ENCODE measurements around the gene NOS1AP. TPM values are rescaled to one million over a fixed set of nuclear protein-coding genes. Genes with fewer than 3 reads are reported as not detected.

NOS1AP gene
- total and polyA plus RNA-seq, 3 experiments from 2014 or later, result 0.07 TPM; not detected in 2

DNA sequence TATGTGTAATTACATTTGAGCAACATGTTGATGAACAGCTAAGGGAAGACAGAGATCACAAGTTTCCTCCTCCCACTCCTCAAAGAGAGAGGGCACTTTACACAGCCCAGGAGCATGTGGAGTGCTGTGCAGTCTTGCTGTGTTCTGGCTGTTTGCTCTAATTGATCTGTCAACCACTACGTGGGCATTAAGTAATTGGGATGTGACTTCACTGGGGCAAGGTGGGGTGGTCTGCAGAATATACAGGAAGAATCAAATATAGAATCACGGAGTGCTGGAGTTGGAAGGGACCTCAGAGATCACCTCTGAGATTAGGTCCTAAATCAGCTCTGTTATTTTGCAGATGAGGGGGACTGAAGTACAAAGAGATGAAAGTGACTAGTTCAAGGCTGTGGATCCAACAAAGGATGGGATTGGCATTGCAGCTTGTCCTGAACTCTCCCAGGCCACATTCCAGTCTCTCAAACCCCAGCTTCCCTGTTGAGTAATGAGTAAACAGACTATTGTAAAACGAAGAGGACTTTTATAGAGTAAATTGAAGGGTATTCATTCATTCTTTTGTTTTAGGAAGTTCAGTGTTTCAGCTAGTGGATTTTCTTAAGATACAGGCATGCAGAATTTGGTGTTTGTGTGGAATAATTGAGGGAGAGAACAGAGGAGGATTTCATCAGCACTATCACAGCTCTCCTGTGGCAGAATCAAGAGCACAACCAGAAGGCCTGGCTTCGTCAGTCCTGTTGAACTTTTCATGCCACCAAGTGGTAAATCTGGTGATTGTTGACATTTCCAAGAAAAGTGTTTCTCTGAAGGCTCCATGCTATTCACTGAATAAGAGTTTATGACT, 22.4 kb downstream of the NOS1AP start:
- Histone ChIP-seq H3K27ac (ENCODE audit: low read depth, low read length) (no peak overlapping the region), H3K4me3 (ENCODE audit: low read length) (no peak overlapping the region), H3K9me3 (ENCODE audit: low read length) (no peaks in the 10 kb centered on the region), H3K4me1 (ENCODE audit: insufficient read depth, low read length) (no peaks in the 10 kb centered on the region), H3K36me3 (ENCODE audit: insufficient read depth, low read length) (no peaks in the 10 kb centered on the region), H3K27me3 (ENCODE audit: insufficient read depth, low read length, poor library complexity, severe bottlenecking) (no peaks in the 10 kb centered on the region)
- no peak overlapping the region for H3K4me3 Mint-ChIP-seq
- ChIA-PET CTCF (no interaction called here), POLR2A (no interaction called here)
- H3K36me3 Mint-ChIP-seq, result no peaks in the 10 kb centered on the region
- H3K9me3 Mint-ChIP-seq, result peaks cover 0 to 3% (median 0%) of the 10 kb centered on the region in 5 donors
- H3K27me3 Mint-ChIP-seq, result peaks cover 14 to 41% of the 10 kb centered on the region in 2 donors
- no peaks in the 10 kb centered on the region for H3K4me1 Mint-ChIP-seq
- H3K27ac Mint-ChIP-seq, result peak overlapping the region in 1 of 8 donors; percentile 79
- no peak for DNase-seq

DNA sequence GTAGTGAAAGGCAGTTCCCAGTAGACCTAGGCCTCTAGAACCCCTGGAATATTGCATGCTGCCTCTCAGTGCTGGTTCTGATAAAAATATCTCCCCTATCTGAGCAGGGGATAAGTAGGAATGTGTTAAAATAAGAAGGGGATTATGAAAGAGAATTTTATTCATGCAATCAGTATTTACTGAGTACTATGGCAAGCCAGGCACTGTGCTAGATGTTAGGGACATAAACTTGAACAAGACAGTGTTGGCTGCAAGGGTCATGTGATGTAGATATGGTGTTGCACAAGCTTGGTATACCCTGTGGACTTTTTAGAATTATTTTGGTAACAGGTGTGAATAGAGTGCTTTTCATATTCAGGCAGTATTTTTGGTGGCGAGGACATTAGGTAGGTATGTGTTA, 23.6 kb downstream of the NOS1AP start:
- H3K4me1 Mint-ChIP-seq, result no peaks in the 10 kb centered on the region
- no peak for DNase-seq
- no peak overlapping the region for H3K4me3 ChIP-seq (ENCODE audit: low read length)
- no peaks in the 10 kb centered on the region for H3K27me3 ChIP-seq (ENCODE audit: insufficient read depth, low read length, poor library complexity, severe bottlenecking)
- POLR2A ChIA-PET, result no interaction called here
- H3K4me1 ChIP-seq (ENCODE audit: insufficient read depth, low read length), result no peaks in the 10 kb centered on the region
- peaks cover 0 to 3% (median 0%) of the 10 kb centered on the region in 5 donors for H3K9me3 Mint-ChIP-seq
- peaks cover 11 to 35% of the 10 kb centered on the region in 2 donors for H3K27me3 Mint-ChIP-seq
- H3K36me3 Mint-ChIP-seq, result no peaks in the 10 kb centered on the region
- H3K27ac ChIP-seq (ENCODE audit: low read depth, low read length), result no peak overlapping the region
- no peaks in the 10 kb centered on the region for H3K9me3 ChIP-seq (ENCODE audit: low read length)
- CTCF ChIA-PET, result no interaction called here
- no peak overlapping the region for H3K4me3 Mint-ChIP-seq
- H3K36me3 ChIP-seq (ENCODE audit: insufficient read depth, low read length), result no peaks in the 10 kb centered on the region
- no peak overlapping the region for H3K27ac Mint-ChIP-seq

DNA sequence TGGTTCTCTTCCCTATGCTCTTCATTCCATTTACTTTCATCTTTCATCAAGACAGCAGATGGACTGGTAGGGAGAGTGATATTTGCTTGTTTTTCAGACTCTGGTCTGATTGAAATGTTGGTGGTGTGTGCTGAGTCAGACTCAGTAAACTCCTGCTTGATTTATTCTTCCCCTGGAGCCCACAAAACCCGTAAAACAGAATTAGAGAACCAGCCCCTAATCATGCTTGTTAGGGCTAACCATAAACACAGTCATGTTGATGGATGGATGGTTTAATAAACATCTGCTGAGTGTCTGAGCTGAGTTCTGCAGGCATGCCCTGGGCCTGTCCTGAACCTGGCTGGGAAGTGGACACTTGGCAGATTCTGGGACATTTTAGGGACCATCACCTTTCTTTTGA, 24.8 kb downstream of the NOS1AP start:
- Mint-ChIP-seq H3K4me1 (no peaks in the 10 kb centered on the region), H3K4me3 (no peak overlapping the region), H3K9me3 (peaks cover 0 to 3% (median 0%) of the 10 kb centered on the region in 5 donors), H3K27ac (no peak overlapping the region), H3K27me3 (peaks cover 9 to 36% of the 10 kb centered on the region in 2 donors), H3K36me3 (no peaks in the 10 kb centered on the region)
- no peak for DNase-seq
- Histone ChIP-seq H3K27me3 (ENCODE audit: insufficient read depth, low read length, poor library complexity, severe bottlenecking) (no peaks in the 10 kb centered on the region), H3K4me1 (ENCODE audit: insufficient read depth, low read length) (no peaks in the 10 kb centered on the region), H3K9me3 (ENCODE audit: low read length) (no peaks in the 10 kb centered on the region), H3K4me3 (ENCODE audit: low read length) (no peak overlapping the region), H3K36me3 (ENCODE audit: insufficient read depth, low read length) (no peaks in the 10 kb centered on the region), H3K27ac (ENCODE audit: low read depth, low read length) (no peak overlapping the region)
- ChIA-PET POLR2A (no interaction called here), CTCF (no interaction called here)

DNA sequence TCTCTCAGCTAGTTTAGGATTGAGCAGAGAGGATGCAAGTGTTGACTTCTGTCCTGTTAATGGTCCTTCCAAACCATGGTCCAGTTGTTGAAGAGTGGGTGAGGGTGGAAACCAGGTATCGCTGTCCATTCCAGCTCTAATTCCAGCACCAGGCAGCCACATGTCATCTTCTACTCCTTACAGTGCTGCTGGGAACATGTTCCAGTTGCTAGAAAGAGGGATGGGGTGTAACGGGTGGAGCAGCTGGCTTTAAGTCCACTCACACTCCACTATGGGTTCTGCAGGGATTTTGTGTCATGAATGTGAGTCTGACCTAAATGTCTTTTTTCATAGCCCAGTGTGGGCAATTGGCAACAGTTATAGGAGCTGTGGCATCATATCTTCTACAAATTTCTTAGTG, 25.2 kb downstream of the NOS1AP start:
- no peak overlapping the region for H3K27ac Mint-ChIP-seq
- ChIA-PET CTCF (no interaction called here), POLR2A (no interaction called here)
- H3K27me3 Mint-ChIP-seq, result peaks cover 9 to 32% of the 10 kb centered on the region in 2 donors
- no peaks in the 10 kb centered on the region for H3K36me3 Mint-ChIP-seq
- no peaks in the 10 kb centered on the region for H3K4me1 Mint-ChIP-seq
- Histone ChIP-seq H3K27ac (ENCODE audit: low read depth, low read length) (no peak overlapping the region), H3K4me1 (ENCODE audit: insufficient read depth, low read length) (no peaks in the 10 kb centered on the region), H3K9me3 (ENCODE audit: low read length) (no peaks in the 10 kb centered on the region), H3K4me3 (ENCODE audit: low read length) (no peak overlapping the region), H3K36me3 (ENCODE audit: insufficient read depth, low read length) (no peaks in the 10 kb centered on the region), H3K27me3 (ENCODE audit: insufficient read depth, low read length, poor library complexity, severe bottlenecking) (no peaks in the 10 kb centered on the region)
- H3K9me3 Mint-ChIP-seq, result no peaks in the 10 kb centered on the region
- no peak for DNase-seq
- no peak overlapping the region for H3K4me3 Mint-ChIP-seq

DNA sequence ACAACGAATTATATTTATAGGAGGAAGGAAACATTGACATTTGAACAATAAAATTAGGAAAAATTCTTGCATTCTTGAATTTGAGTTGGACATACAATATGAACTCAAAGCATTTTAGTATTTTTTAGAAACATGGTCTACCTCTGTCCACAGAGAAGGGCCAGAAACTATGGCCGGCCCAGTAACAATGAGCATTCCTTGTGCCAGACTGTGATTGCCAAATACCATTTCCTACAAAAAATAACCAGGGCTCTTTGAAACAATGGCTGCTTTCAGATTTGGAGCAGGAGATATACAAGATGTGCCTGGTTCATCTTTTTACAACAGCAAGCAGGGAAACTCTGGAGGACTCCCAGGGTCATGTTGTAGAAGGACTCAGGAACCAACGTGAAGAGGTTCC, 38.4 kb downstream of the NOS1AP start:
- CTCF ChIA-PET, result no interaction called here
- Histone ChIP-seq H3K9me3 (ENCODE audit: low read length) (no peaks in the 10 kb centered on the region), H3K36me3 (ENCODE audit: insufficient read depth, low read length) (no peaks in the 10 kb centered on the region), H3K27me3 (ENCODE audit: insufficient read depth, low read length, poor library complexity, severe bottlenecking) (no peaks in the 10 kb centered on the region), H3K4me1 (ENCODE audit: insufficient read depth, low read length) (no peaks in the 10 kb centered on the region), H3K27ac (ENCODE audit: low read depth, low read length) (no peak overlapping the region), H3K4me3 (ENCODE audit: low read length) (no peak overlapping the region)
- peaks cover 22 to 64% of the 10 kb centered on the region in 2 donors for H3K27me3 Mint-ChIP-seq
- H3K4me1 Mint-ChIP-seq, result no peaks in the 10 kb centered on the region
- H3K4me3 Mint-ChIP-seq, result no peak overlapping the region
- H3K36me3 Mint-ChIP-seq, result no peaks in the 10 kb centered on the region
- DNase-seq, result no peak
- POLR2A ChIA-PET, result no interaction called here
- peaks cover 4 to 13% (median 8%) of the 10 kb centered on the region in 5 donors for H3K9me3 Mint-ChIP-seq
- H3K27ac Mint-ChIP-seq, result no peak overlapping the region

DNA sequence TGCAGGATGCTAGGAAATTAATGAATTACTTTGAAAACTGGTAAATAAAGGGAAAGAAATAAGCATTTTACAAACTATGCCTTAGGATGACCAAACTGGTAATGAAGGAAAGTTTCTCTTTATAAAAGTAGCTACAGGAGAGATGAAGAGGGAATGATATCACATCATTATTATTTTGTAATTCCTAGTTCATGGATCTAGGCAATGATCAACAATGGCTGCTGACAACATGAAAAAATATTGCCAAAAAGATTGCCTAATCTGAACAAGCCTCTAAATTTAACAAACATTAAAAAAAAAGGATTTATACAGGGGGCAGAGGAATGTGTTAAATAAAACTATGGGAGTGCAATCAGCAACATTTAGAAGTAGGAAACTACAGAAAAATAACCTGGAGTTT, 38.9 kb downstream of the NOS1AP start:
- peaks cover 21 to 63% of the 10 kb centered on the region in 2 donors for H3K27me3 Mint-ChIP-seq
- Histone ChIP-seq H3K27me3 (ENCODE audit: insufficient read depth, low read length, poor library complexity, severe bottlenecking) (no peaks in the 10 kb centered on the region), H3K27ac (ENCODE audit: low read depth, low read length) (no peak overlapping the region), H3K4me3 (ENCODE audit: low read length) (no peak overlapping the region), H3K9me3 (ENCODE audit: low read length) (no peaks in the 10 kb centered on the region), H3K4me1 (ENCODE audit: insufficient read depth, low read length) (no peaks in the 10 kb centered on the region), H3K36me3 (ENCODE audit: insufficient read depth, low read length) (no peaks in the 10 kb centered on the region)
- H3K9me3 Mint-ChIP-seq, result peaks cover 4 to 13% (median 8%) of the 10 kb centered on the region in 5 donors
- no peak for DNase-seq
- peaks cover 2 to 3% (median 2%) of the 10 kb centered on the region in 3 donors for H3K4me1 Mint-ChIP-seq
- no peaks in the 10 kb centered on the region for H3K36me3 Mint-ChIP-seq
- ChIA-PET CTCF (no interaction called here), POLR2A (no interaction called here)
- H3K27ac Mint-ChIP-seq, result no peak overlapping the region
- no peak overlapping the region for H3K4me3 Mint-ChIP-seq

DNA sequence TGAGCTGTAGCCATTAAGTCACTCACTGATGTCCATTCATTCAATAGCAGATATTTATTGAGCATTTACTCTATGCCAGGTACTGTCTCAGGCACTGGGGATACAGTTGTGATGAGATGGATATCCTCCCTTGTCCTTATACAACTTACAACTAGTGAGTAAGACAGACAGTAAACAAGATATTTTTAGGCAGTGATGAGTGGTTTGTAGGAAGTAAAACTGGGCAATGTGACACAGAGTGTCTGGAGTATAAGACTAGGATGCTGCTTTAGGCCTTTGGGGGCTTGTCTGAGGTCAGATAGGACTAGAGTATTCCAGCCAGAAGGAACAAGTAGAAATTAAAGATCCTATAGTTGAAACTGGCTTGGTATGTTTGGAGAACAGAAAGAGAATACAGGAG, 41.4 kb downstream of the NOS1AP start:
- peaks cover 0 to 13% (median 3%) of the 10 kb centered on the region in 5 donors for H3K9me3 Mint-ChIP-seq
- DNase-seq, result no peak

DNA sequence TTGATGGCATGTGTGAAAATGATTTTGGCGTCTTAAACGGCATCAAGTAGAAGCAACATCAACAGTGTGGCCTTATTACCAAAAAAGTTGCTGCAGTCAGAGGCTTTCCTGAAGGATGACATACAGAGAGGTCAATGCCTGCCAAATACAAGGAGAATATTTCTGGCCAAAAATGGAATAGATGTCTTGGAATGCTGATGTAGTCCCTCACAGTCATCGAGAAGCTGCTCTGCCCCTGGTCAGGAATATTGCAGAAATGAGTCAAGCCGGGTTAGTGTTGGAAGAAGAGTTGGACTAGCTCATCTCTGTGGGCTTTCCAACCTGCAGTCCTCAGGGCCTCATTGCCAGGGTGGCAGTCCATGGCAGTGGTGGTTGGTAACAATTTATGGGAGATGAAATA, 42.1 kb downstream of the NOS1AP start:
- DNase-seq, result no peak
- Mint-ChIP-seq H3K4me1 (peaks cover 2 to 9% (median 8%) of the 10 kb centered on the region in 3 donors), H3K4me3 (no peak overlapping the region), H3K9me3 (peaks cover 0 to 13% (median 0%) of the 10 kb centered on the region in 5 donors), H3K36me3 (no peaks in the 10 kb centered on the region), H3K27me3 (peaks cover 12 to 51% of the 10 kb centered on the region in 2 donors), H3K27ac (no peak overlapping the region)
- Histone ChIP-seq H3K4me3 (ENCODE audit: low read length) (no peak overlapping the region), H3K27me3 (ENCODE audit: insufficient read depth, low read length, poor library complexity, severe bottlenecking) (no peaks in the 10 kb centered on the region), H3K27ac (ENCODE audit: low read depth, low read length) (no peak overlapping the region), H3K9me3 (ENCODE audit: low read length) (no peaks in the 10 kb centered on the region), H3K36me3 (ENCODE audit: insufficient read depth, low read length) (no peaks in the 10 kb centered on the region), H3K4me1 (ENCODE audit: insufficient read depth, low read length) (no peaks in the 10 kb centered on the region)
- ChIA-PET POLR2A (no interaction called here), CTCF (no interaction called here)

More for the DNA sequence above, 41.4 kb downstream of the NOS1AP start:
- Mint-ChIP-seq H3K27ac (no peak overlapping the region), H3K4me3 (no peak overlapping the region), H3K4me1 (peaks cover 2 to 9% (median 8%) of the 10 kb centered on the region in 3 donors), H3K27me3 (peaks cover 15 to 53% of the 10 kb centered on the region in 2 donors), H3K36me3 (no peaks in the 10 kb centered on the region)
- ChIA-PET CTCF (no interaction called here), POLR2A (no interaction called here)
- Histone ChIP-seq H3K4me3 (ENCODE audit: low read length) (no peak overlapping the region), H3K27me3 (ENCODE audit: insufficient read depth, low read length, poor library complexity, severe bottlenecking) (no peaks in the 10 kb centered on the region), H3K27ac (ENCODE audit: low read depth, low read length) (no peak overlapping the region), H3K36me3 (ENCODE audit: insufficient read depth, low read length) (no peaks in the 10 kb centered on the region), H3K9me3 (ENCODE audit: low read length) (no peaks in the 10 kb centered on the region), H3K4me1 (ENCODE audit: insufficient read depth, low read length) (no peaks in the 10 kb centered on the region)

Measured in CD8-positive, alpha-beta memory T cell (primary cell).